ENCODE results near the gene GABPA.
"Not testable (repeated sequence)": the region's sequence is repeated elsewhere in the genome, so short reads cannot be mapped to it uniquely, and the experiment has no call there.

GABPA gene

GRCh38 chr21:25734904-25735645, at the start of gene GABPA, which contains the start of gene ATP5PF:
TSS of gene GABPA (plus strand) at chr21:25734972. CDS start at chr21:25741599, 6,627 bp downstream.
TSS of gene ATP5PF (minus strand) at chr21:25734904. CDS start at chr21:25729794, 5,110 bp downstream.
- peak; percentile 95 to 96 for DNase-seq (ENCODE audit: low read depth in 2 of 2)

- no peak for DNase-seq (ENCODE audit: low read depth in 2 of 2)
These were observed 47.0 kb upstream of the GABPA start for GRCh38 chr21:25687787-25688186.

GRCh38 chr21:25688275-25689155, 46.3 kb upstream of the GABPA start:
- DNase-seq (ENCODE audit: low read depth in 2 of 2): no peak

GRCh38 chr21:25689226-25689625, 45.5 kb upstream of the GABPA start:
- DNase-seq (ENCODE audit: low read depth in 2 of 2): no peak

GRCh38 chr21:25691976-25692375, 42.8 kb upstream of the GABPA start:
- DNase-seq (ENCODE audit: low read depth in 2 of 2): no peak

GRCh38 chr21:25695461-25695860, 39.3 kb upstream of the GABPA start:
- DNase-seq (ENCODE audit: low read depth in 2 of 2): not testable (repeated sequence)

- DNase-seq (ENCODE audit: low read depth in 2 of 2): no peak
These were observed 34.0 kb upstream of the GABPA start for GRCh38 chr21:25700741-25701140.

- DNase-seq (ENCODE audit: low read depth in 2 of 2): no peak
These were observed 33.2 kb upstream of the GABPA start for GRCh38 chr21:25701529-25701928.

- peak; percentile 19 for DNase-seq (ENCODE audit: low read depth in 2 of 2)
These were observed 26.2 kb upstream of the GABPA start for GRCh38 chr21:25708467-25709065.

GRCh38 chr21:25709684-25710265, 25.0 kb upstream of the GABPA start:
- DNase-seq (ENCODE audit: low read depth in 2 of 2): no peak

GRCh38 chr21:25710550-25710949, 24.2 kb upstream of the GABPA start:
- no peak for DNase-seq (ENCODE audit: low read depth in 2 of 2)

- not testable (repeated sequence) for DNase-seq (ENCODE audit: low read depth in 2 of 2)
These were observed 20.7 kb upstream of the GABPA start for GRCh38 chr21:25714066-25714465.

- DNase-seq (ENCODE audit: low read depth in 2 of 2): no peak
These were observed 17.2 kb upstream of the GABPA start for GRCh38 chr21:25717491-25718147.

- no peak for DNase-seq (ENCODE audit: low read depth in 2 of 2)
These were observed 12.8 kb upstream of the GABPA start for GRCh38 chr21:25721987-25722386.

- DNase-seq (ENCODE audit: low read depth in 2 of 2): no peak
These were observed 12.1 kb upstream of the GABPA start for GRCh38 chr21:25722631-25723030.

- no peak for DNase-seq (ENCODE audit: low read depth in 2 of 2)
These were observed 2.5 kb upstream of the GABPA start for GRCh38 chr21:25732091-25732760.

- peak in 1 of 2 donors; percentile 14 for DNase-seq (ENCODE audit: low read depth in 2 of 2)
These were observed 716 bp upstream of the GABPA start for GRCh38 chr21:25733859-25734653.

GRCh38 chr21:25734654-25734903, 193 bp upstream of the GABPA start:
- no peak for DNase-seq (ENCODE audit: low read depth in 2 of 2)

- DNase-seq (ENCODE audit: low read depth in 2 of 2): peak; percentile 52 to 56
These were observed 1.1 kb downstream of the GABPA start for GRCh38 chr21:25735646-25736597.
